GM12873 (cell line): ENCODE results near the gene TMUB1.

Experiments used
- CTCF ChIP-seq: IDR thresholded peaks from 2 replicates; pipeline ENCODE4 v1.5.1; 2012; ENCODE audit warnings: low read depth, mild to moderate bottlenecking, moderate library complexity, low read length, control low read depth; ENCODE audit not compliant: insufficient read depth; ENCODE audit errors: missing control alignments

Gene TMUB1

DNA sequence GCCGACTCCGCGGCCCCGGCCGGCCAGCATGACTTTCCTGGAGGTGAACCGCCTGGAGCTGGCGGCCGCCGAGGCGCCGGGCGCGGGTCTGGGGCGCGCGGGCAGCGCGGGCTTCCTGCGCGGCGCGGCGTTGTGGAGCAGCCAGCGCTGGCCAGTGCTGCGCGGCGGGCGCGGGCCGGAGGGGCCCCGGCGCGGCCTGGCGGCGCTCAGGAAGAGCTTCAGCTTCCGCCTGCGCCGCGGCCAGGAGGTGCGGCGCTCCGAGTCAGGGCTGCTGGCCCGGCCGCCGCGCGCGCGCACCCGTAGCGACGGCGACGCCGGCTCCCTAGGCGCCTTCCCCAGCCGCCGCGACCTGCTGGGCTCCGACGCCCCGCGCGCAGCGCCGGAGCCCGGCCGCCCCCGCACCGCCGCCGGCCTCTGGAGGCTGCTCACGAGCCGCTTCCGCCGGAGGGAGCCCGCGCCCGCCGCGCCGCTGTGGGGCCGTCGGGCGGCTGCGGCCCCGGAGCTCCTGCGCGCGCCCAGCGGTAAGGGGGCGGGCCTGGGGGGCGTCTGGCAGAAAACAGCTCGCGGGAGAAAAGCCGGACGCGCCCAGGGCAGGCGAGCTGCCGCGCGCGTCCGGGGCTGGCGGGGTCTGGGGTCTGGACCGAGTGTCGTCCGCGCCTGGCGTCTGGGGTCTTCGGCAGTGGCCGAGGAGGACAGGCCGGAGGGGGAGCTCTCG lies 32.0 kb upstream of the TMUB1 start:
- TF ChIP-seq CTCF, result no peak

GRCh38 chr7:151114151-151115090 lies 31.1 kb upstream of the TMUB1 start:
- no peak for TF ChIP-seq CTCF

GRCh38 chr7:151113344-151114150 lies 30.3 kb upstream of the TMUB1 start:
- TF ChIP-seq CTCF, result no peak

DNA sequence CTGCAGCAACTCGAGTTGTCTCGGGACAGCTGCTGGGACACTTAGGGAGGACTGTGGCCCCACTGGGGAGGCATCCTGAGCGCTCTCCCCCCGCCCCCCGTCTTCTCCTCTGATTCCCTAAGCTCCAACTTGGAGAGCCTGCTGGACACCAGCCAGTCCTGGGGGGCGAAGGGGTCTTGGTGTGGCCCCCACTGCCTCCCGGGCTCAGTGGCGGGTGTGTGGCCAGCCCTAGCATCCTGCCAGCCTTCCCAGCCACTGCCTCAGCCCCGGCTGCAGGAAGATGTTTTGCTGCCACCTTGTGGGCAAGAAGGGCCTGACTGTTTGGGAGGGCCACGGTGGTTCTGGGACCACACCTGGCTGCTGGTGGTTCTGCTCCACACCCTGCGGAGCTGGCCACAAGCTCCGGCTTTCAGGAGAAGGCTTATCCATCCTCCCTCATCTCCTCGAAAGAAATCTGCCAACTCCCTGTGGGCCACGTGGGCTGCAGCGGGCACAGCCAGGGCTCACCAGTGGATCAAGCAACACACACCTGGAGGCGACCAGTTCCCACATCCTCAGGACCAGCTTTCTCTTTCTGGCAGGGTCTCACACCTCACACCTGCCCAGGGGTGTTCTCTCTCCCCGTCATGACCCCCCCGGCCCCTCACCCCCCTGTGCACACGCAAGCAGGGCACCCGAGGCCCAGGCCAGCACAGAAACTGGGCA lies 27.8 kb upstream of the TMUB1 start:
- peak; percentile 89 for TF ChIP-seq CTCF

DNA sequence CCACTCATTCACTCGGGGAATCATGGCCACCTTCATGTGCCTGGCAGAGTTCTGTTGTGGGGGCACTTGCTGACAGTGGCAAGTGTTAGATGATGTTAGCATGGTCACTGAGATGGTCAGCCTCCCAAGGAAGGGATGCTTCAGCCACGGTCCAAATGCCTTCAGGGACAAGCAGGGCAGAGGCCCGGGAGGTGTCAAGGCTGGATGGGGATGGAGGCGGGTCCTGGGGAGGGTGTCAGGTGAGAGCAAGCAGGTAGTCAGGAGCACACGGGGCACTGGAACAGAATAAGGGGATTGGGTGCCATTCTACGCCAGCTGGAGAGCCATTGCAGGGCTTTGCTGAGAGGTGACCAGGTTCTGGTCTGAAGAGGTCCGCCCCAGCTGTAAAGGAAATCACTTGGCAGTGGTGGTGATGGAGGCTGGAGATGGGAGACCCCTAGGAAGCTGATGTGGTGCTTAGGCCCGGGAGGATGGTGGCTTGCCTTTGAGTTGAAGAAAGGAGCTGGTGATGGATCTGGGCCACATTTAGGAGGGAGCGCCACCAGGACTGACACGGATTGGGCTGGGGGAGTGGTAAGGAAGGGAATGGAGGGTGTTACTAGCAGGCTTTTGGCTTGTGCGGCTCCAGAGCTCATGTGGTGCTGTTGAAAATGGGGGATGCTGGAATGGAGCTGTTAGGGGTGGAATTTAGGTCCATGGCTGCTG lies 27.1 kb upstream of the TMUB1 start:
- TF ChIP-seq CTCF, result no peak

DNA sequence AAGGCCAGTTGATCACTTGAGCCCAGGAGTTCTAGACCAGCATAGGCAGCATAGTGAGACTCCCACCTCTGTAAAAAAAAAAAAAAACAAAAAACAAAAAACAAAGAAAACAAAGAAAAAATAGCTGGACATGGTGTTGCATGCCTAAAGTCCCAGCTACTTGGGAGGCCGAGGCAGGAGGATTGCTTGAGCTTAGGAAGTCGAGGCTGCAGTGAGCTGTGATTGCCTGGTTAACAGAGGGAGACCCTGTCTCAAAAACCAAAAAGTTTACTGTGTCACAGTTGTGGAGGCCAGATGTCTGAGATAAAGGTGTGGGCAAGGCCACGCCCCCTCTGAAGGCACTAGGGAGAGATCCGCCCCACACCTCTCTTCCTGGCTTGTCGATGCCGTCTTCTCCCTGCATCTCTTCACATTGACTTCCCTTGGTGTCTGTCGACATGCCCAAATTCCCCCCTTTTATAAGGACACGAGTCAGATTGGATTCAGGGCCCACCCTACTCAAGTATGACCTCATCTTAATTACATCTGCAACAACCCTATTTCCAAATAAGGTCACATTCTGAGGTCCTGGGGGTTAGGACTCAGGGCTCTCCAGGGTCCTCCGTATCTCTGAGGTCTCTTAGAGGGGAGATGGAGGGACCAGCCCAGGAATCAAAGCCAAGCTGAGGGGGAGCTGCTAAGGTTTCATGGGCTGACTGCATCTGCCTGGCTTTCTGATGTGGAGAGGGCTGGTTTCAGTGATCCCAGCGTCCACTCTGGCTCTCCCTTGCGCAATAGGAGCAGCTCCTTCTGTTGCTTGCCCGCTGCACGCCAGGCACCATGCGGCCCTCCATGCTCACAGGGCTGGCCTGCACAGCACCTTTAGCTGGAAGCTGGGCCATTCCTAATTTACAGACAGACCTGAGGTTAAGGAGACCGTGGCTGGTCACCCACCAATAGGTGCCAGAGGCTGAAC lies 26.1 kb upstream of the TMUB1 start:
- TF ChIP-seq CTCF, result no peak
